Fibroblast of skin of scalp (primary cell): Measurements from ENCODE around the gene KANSL1. TPM values are rescaled to one million over a fixed set of nuclear protein-coding genes. Genes with fewer than 3 reads are reported as not detected.
"Not testable (repeated sequence)": the region's sequence is repeated elsewhere in the genome, so short reads cannot be mapped to it uniquely, and the experiment has no call there.

ENCODE experiments used
- DNase-seq: peaks from one replicate; pipeline ENCODE4 v3.0.0-alpha.2; 2013
- polyA plus RNA-seq, 2 experiments: library from polyadenylated mRNA; unstranded; fragments of 120-200 nt; gene quantifications; one replicate each; pipeline ENCODE4 v1.2.1, GENCODE V29; 2013; ENCODE audit not compliant: insufficient read length in 2 of 2

The KANSL1 gene
- polyA plus RNA-seq (2013, experiment 1 of 2; ENCODE audit: insufficient read length), result 30.8 TPM
- 34.3 TPM for polyA plus RNA-seq (2013, experiment 2 of 2; ENCODE audit: insufficient read length)

GRCh38 chr17:46193151-46193625, at the start of gene KANSL1:
TSS of gene KANSL1 (minus strand) at chr17:46193429. CDS start at chr17:46172143, 21,286 bp downstream.
- peak; percentile 98 for DNase-seq

- DNase-seq, result not testable (repeated sequence)
These were observed 38.1 kb upstream of the KANSL1 start for GRCh38 chr17:46231359-46231758.

- DNase-seq, result peak; percentile 98
These were observed 32.1 kb upstream of the KANSL1 start for GRCh38 chr17:46225274-46225794.

- not testable (repeated sequence) for DNase-seq
These were observed 31.6 kb upstream of the KANSL1 start for GRCh38 chr17:46224864-46225263.

GRCh38 chr17:46223041-46223440, 29.8 kb upstream of the KANSL1 start:
- not testable (repeated sequence) for DNase-seq

GRCh38 chr17:46216682-46217081, 23.5 kb upstream of the KANSL1 start:
- DNase-seq, result no peak

GRCh38 chr17:46212634-46213435, 19.6 kb upstream of the KANSL1 start:
- DNase-seq, result peak; percentile 88

- DNase-seq, result no peak
These were observed 15.8 kb upstream of the KANSL1 start for GRCh38 chr17:46208997-46209396.

- no peak for DNase-seq
These were observed 12.7 kb upstream of the KANSL1 start for GRCh38 chr17:46205975-46206374.

GRCh38 chr17:46202424-46202823, 9.2 kb upstream of the KANSL1 start:
- DNase-seq, result no peak

GRCh38 chr17:46201491-46201890, 8.3 kb upstream of the KANSL1 start:
- DNase-seq, result no peak

- no peak for DNase-seq
These were observed 7.0 kb upstream of the KANSL1 start for GRCh38 chr17:46200197-46200596.

GRCh38 chr17:46199379-46199778, 6.2 kb upstream of the KANSL1 start:
- DNase-seq, result peak; percentile 63

- DNase-seq, result no peak
These were observed 5.0 kb upstream of the KANSL1 start for GRCh38 chr17:46198233-46198632.

- DNase-seq, result no peak
These were observed 4.3 kb upstream of the KANSL1 start for GRCh38 chr17:46197530-46197929.

- no peak for DNase-seq
These were observed 2.9 kb upstream of the KANSL1 start for GRCh38 chr17:46195939-46196716.

- DNase-seq, result no peak
These were observed 2.1 kb upstream of the KANSL1 start for GRCh38 chr17:46195217-46195855.

GRCh38 chr17:46194393-46195216, 1.4 kb upstream of the KANSL1 start:
- peak; percentile 87 for DNase-seq

GRCh38 chr17:46193626-46194392, 580 bp upstream of the KANSL1 start:
- peak; percentile 99 for DNase-seq

- peak; percentile 83 for DNase-seq
These were observed 634 bp downstream of the KANSL1 start for GRCh38 chr17:46192439-46193150.

- DNase-seq, result no peak
These were observed 1.1 kb downstream of the KANSL1 start for GRCh38 chr17:46192189-46192438.
